ENCODE data around the gene CNPY2. TPM values are rescaled to one million over a fixed set of nuclear protein-coding genes. Genes with fewer than 3 reads are reported as not detected.

The CNPY2 gene
- total and polyA plus RNA-seq, 2 of the 13 experiments (the other 11 are each of a cell fraction or from before 2014, with no cell fraction given) = 285 to 356 TPM

DNA sequence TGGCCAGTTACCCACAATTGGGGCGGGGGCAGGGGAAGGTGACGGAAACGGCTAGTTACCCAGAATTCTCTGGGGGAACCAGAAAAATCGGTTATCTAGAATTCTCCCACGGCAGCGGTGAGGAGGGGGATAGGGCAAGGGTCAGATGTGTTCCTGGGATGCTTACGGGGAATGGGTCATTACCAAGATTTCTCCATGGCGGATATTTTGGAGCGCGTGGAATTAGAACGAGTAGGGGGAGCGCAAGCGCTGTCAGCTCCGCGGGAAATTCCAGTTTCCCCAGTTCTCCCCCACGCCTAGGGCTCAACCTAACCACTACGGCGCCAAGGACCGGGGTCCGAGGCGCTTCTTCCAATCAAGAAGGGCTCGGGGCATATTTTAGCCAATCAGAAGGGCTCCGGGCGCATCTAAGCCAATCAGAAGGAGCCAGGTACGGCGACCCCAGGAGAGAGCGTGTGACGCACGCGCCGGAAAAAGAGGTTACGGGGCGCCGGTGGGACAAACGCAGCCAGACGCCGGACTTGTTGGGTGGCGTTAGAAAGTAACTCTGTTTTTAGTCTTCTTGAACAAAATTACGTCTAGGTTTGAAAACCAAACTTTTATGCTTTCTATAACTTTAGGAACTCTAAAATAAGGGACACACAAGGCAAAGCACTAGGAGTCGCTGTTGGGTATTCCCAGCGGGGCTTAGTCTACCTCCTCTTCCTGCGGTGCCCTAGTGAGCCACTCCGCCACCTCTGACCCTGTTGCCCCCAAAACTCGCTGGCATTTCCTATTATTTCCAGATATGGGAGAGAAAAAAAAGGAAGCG lies 18.1 kb upstream of the CNPY2 start, which contains the start of gene PAN2 (continued):
- TF ChIP-seq KAT8 (CRISPR knock-in tag; IDR thresholded peaks at IDR 0.05) (peak; percentile 93), ZNF17 (CRISPR knock-in tag; IDR thresholded peaks at IDR 0.05) (0 out of 2 replicates have a peak, but pooled peaks have one; percentile 37), NAIF1 (CRISPR knock-in tag; IDR thresholded peaks at IDR 0.05; ENCODE audit: borderline replicate concordance) (peak; percentile 88), MTF1 (CRISPR knock-in tag; IDR thresholded peaks at IDR 0.05) (0 out of 2 replicates have a peak, but pooled peaks have one; percentile 33), GATAD1 (CRISPR knock-in tag; IDR thresholded peaks at IDR 0.05) (peak; percentile 89), ZNF550 (CRISPR knock-in tag; IDR thresholded peaks at IDR 0.05; ENCODE audit: borderline replicate concordance) (no peak), PAXIP1 (CRISPR knock-in tag; conservative IDR thresholded peaks at IDR 0.05) (peak; percentile 45), ZNF441 (CRISPR knock-in tag; IDR thresholded peaks at IDR 0.05; ENCODE audit: borderline replicate concordance) (peak; percentile 44; the same call in 1 of the 2 replicates), KMT2B (CRISPR knock-in tag; IDR thresholded peaks at IDR 0.05) (peak; percentile 43; the same call in 1 of the 2 replicates), POGZ (CRISPR knock-in tag; IDR thresholded peaks at IDR 0.05) (no peak), ZNF253 (CRISPR knock-in tag; IDR thresholded peaks at IDR 0.05; ENCODE audit: borderline replicate concordance) (0 out of 2 replicates have a peak, but pooled peaks have one; percentile 32), ZNF746 (CRISPR knock-in tag; IDR thresholded peaks at IDR 0.05) (peak; percentile 29; the same call in 1 of the 2 replicates), EHMT2 (IDR thresholded peaks at IDR 0.05; ENCODE audit: borderline replicate concordance, low read depth, low read length) (no peak; the same call in 1 of the 2 replicates), ZNF205 (CRISPR knock-in tag; IDR thresholded peaks at IDR 0.05) (no peak), YY1 (IDR thresholded peaks at IDR 0.05; ENCODE audit: insufficient read depth, insufficient replicate concordance, low read depth, low read length) (peak; percentile 50)
- TF ChIP-seq, protein P1, sequence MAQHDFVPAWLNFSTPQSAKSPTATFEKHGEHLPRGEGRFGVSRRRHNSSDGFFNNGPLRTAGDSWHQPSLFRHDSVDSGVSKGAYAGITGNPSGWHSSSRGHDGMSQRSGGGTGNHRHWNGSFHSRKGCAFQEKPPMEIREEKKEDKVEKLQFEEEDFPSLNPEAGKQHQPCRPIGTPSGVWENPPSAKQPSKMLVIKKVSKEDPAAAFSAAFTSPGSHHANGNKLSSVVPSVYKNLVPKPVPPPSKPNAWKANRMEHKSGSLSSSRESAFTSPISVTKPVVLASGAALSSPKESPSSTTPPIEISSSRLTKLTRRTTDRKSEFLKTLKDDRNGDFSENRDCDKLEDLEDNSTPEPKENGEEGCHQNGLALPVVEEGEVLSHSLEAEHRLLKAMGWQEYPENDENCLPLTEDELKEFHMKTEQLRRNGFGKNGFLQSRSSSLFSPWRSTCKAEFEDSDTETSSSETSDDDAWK (CRISPR knock-in tag; IDR thresholded peaks at IDR 0.05) = no peak
- TF ChIP-seq, protein P2, sequence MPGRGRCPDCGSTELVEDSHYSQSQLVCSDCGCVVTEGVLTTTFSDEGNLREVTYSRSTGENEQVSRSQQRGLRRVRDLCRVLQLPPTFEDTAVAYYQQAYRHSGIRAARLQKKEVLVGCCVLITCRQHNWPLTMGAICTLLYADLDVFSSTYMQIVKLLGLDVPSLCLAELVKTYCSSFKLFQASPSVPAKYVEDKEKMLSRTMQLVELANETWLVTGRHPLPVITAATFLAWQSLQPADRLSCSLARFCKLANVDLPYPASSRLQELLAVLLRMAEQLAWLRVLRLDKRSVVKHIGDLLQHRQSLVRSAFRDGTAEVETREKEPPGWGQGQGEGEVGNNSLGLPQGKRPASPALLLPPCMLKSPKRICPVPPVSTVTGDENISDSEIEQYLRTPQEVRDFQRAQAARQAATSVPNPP (CRISPR knock-in tag; IDR thresholded peaks at IDR 0.05) = no peak
- TF ChIP-seq, protein P3, sequence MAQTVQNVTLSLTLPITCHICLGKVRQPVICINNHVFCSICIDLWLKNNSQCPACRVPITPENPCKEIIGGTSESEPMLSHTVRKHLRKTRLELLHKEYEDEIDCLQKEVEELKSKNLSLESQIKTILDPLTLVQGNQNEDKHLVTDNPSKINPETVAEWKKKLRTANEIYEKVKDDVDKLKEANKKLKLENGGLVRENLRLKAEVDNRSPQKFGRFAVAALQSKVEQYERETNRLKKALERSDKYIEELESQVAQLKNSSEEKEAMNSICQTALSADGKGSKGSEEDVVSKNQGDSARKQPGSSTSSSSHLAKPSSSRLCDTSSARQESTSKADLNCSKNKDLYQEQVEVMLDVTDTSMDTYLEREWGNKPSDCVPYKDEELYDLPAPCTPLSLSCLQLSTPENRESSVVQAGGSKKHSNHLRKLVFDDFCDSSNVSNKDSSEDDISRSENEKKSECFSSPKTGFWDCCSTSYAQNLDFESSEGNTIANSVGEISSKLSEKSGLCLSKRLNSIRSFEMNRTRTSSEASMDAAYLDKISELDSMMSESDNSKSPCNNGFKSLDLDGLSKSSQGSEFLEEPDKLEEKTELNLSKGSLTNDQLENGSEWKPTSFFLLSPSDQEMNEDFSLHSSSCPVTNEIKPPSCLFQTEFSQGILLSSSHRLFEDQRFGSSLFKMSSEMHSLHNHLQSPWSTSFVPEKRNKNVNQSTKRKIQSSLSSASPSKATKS (CRISPR knock-in tag; IDR thresholded peaks at IDR 0.05) = peak; percentile 47; the same call in 1 of the 2 replicates

Data from HepG2 (cell line).